Measurements from ENCODE around the gene HBEGF. TPM values are rescaled to one million over a fixed set of nuclear protein-coding genes. Genes with fewer than 3 reads are reported as not detected.
A peak's percentile ranks its signal among the peaks of the same experiment; 100 is the strongest.

Gene HBEGF
- total RNA-seq, 2 donors from 2014 or later = 32.2 to 60.7 TPM

GRCh38 chr5:140364472-140364765 lies 18.0 kb upstream of the HBEGF start:
- peaks cover 0 to 9% of the 10 kb centered on the region in 2 donors for H3K4me1 ChIP-seq
- no peaks in the 10 kb centered on the region for H3K9me3 ChIP-seq
- DNase-seq (ENCODE audit: low spot score) = no peak
- no peak overlapping the region for H3K27ac ChIP-seq
- H3K36me3 ChIP-seq = no peaks in the 10 kb centered on the region
- TF ChIP-seq CTCF (IDR thresholded peaks at IDR 0.05) = no peak
- H3K27me3 ChIP-seq = no peaks in the 10 kb centered on the region
- no peak overlapping the region for H3K4me3 ChIP-seq

- H3K4me1 ChIP-seq = peaks cover 0 to 9% of the 10 kb centered on the region in 2 donors
- H3K4me3 ChIP-seq = peak overlapping the region in 1 of 2 donors; percentile 33
- DNase-seq (ENCODE audit: low spot score) = no peak
- no peak overlapping the region for H3K27ac ChIP-seq
- no peak for TF ChIP-seq CTCF (IDR thresholded peaks at IDR 0.05)
- no peaks in the 10 kb centered on the region for H3K36me3 ChIP-seq
- no peaks in the 10 kb centered on the region for H3K27me3 ChIP-seq
- H3K9me3 ChIP-seq = no peaks in the 10 kb centered on the region
Observed at GRCh38 chr5:140363631-140364471, 17.4 kb upstream of the HBEGF start.

GRCh38 chr5:140362875-140363630 lies 16.6 kb upstream of the HBEGF start:
- peak; percentile 78 for DNase-seq (ENCODE audit: low spot score)
- H3K9me3 ChIP-seq = no peaks in the 10 kb centered on the region
- H3K4me1 ChIP-seq = peaks cover 0 to 9% of the 10 kb centered on the region in 2 donors
- TF ChIP-seq CTCF (IDR thresholded peaks at IDR 0.05) = peak; percentile 91 to 97
- no peaks in the 10 kb centered on the region for H3K36me3 ChIP-seq
- H3K4me3 ChIP-seq = peak overlapping the region in 1 of 2 donors; percentile 33
- no peak overlapping the region for H3K27ac ChIP-seq
- H3K27me3 ChIP-seq = no peaks in the 10 kb centered on the region

- TF ChIP-seq CTCF (IDR thresholded peaks at IDR 0.05) = no peak
- no peaks in the 10 kb centered on the region for H3K36me3 ChIP-seq
- DNase-seq (ENCODE audit: low spot score) = no peak
Observed at GRCh38 chr5:140362311-140362710, 15.9 kb upstream of the HBEGF start.

GRCh38 chr5:140361901-140362300 lies 15.5 kb upstream of the HBEGF start:
- no peak overlapping the region for H3K4me3 ChIP-seq
- H3K4me1 ChIP-seq = peaks cover 0 to 16% of the 10 kb centered on the region in 2 donors
- H3K27ac ChIP-seq = no peak overlapping the region
- TF ChIP-seq CTCF (IDR thresholded peaks at IDR 0.05) = no peak
- H3K9me3 ChIP-seq = no peaks in the 10 kb centered on the region
- DNase-seq (ENCODE audit: low spot score) = no peak
- no peaks in the 10 kb centered on the region for H3K27me3 ChIP-seq
- H3K36me3 ChIP-seq = no peaks in the 10 kb centered on the region

More at GRCh38 chr5:140362311-140362710, 15.9 kb upstream of the HBEGF start:
- no peak overlapping the region for H3K27ac ChIP-seq
- H3K4me1 ChIP-seq = peaks cover 0 to 14% of the 10 kb centered on the region in 2 donors
- H3K9me3 ChIP-seq = no peaks in the 10 kb centered on the region
- no peak overlapping the region for H3K4me3 ChIP-seq
- H3K27me3 ChIP-seq = no peaks in the 10 kb centered on the region
